Measurements from ENCODE around the gene NELL1.
"Not testable (repeated sequence)": the region's sequence is repeated elsewhere in the genome, so short reads cannot be mapped to it uniquely, and the experiment has no call there.

The NELL1 gene

GRCh38 chr11:21137803-21138202 is 468.4 kb downstream of the NELL1 start:
- no peak for ATAC-seq (ENCODE audit: low read depth)
- TF ChIP-seq, protein P1, sequence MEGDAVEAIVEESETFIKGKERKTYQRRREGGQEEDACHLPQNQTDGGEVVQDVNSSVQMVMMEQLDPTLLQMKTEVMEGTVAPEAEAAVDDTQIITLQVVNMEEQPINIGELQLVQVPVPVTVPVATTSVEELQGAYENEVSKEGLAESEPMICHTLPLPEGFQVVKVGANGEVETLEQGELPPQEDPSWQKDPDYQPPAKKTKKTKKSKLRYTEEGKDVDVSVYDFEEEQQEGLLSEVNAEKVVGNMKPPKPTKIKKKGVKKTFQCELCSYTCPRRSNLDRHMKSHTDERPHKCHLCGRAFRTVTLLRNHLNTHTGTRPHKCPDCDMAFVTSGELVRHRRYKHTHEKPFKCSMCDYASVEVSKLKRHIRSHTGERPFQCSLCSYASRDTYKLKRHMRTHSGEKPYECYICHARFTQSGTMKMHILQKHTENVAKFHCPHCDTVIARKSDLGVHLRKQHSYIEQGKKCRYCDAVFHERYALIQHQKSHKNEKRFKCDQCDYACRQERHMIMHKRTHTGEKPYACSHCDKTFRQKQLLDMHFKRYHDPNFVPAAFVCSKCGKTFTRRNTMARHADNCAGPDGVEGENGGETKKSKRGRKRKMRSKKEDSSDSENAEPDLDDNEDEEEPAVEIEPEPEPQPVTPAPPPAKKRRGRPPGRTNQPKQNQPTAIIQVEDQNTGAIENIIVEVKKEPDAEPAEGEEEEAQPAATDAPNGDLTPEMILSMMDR (IDR thresholded peaks at IDR 0.05; ENCODE audit: poor library complexity, severe bottlenecking), result no peak
- Histone ChIP-seq H3K27ac (ENCODE audit: poor library complexity, severe bottlenecking) (no peak overlapping the region), H3K4me3 (ENCODE audit: severe bottlenecking) (no peak overlapping the region), H3K4me1 (ENCODE audit: insufficient read depth, poor library complexity, severe bottlenecking) (no peaks in the 10 kb centered on the region), H3K36me3 (ENCODE audit: low read depth) (no peaks in the 10 kb centered on the region), H3K9me3 (ENCODE audit: severe bottlenecking) (no peaks in the 10 kb centered on the region), H3K27me3 (ENCODE audit: insufficient read depth, poor library complexity, severe bottlenecking) (no peaks in the 10 kb centered on the region)
- no peak for DNase-seq (ENCODE audit: low spot score)

DNA sequence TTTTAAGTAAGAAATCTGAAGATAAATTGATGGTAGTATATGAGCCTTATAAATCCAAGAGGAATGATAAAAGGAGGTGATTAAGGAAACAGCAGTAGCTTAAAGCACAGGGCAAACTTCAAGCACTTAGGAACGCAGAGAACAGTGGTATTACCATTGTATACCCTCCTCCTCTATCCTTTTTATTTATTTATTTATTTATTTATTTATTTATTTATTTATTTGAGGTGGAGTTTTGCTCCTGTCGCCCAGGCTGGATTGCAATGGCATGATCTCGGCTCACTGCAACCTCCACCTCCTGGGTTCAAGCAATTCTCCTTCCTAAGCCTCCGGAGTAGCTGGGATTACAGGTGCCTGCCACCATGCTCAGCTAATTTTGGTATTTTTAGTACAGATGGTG is 472.2 kb downstream of the NELL1 start:
- not testable (repeated sequence) for H3K36me3 ChIP-seq (ENCODE audit: low read depth); H3K4me1 ChIP-seq (ENCODE audit: insufficient read depth, poor library complexity, severe bottlenecking); H3K27ac ChIP-seq (ENCODE audit: poor library complexity, severe bottlenecking); H3K9me3 ChIP-seq (ENCODE audit: severe bottlenecking); ATAC-seq (ENCODE audit: low read depth); DNase-seq (ENCODE audit: low spot score); H3K27me3 ChIP-seq (ENCODE audit: insufficient read depth, poor library complexity, severe bottlenecking); H3K4me3 ChIP-seq (ENCODE audit: severe bottlenecking)

GRCh38 chr11:21142007-21142406 is 472.6 kb downstream of the NELL1 start:
- TF ChIP-seq, protein P1 (IDR thresholded peaks at IDR 0.05; ENCODE audit: poor library complexity, severe bottlenecking), result no peak
- Histone ChIP-seq H3K9me3 (ENCODE audit: severe bottlenecking) (no peaks in the 10 kb centered on the region), H3K27me3 (ENCODE audit: insufficient read depth, poor library complexity, severe bottlenecking) (no peaks in the 10 kb centered on the region), H3K4me3 (ENCODE audit: severe bottlenecking) (no peak overlapping the region), H3K4me1 (ENCODE audit: insufficient read depth, poor library complexity, severe bottlenecking) (no peaks in the 10 kb centered on the region), H3K36me3 (ENCODE audit: low read depth) (no peaks in the 10 kb centered on the region), H3K27ac (ENCODE audit: poor library complexity, severe bottlenecking) (no peak overlapping the region)
- DNase-seq (ENCODE audit: low spot score), result no peak
- no peak for ATAC-seq (ENCODE audit: low read depth)

DNA sequence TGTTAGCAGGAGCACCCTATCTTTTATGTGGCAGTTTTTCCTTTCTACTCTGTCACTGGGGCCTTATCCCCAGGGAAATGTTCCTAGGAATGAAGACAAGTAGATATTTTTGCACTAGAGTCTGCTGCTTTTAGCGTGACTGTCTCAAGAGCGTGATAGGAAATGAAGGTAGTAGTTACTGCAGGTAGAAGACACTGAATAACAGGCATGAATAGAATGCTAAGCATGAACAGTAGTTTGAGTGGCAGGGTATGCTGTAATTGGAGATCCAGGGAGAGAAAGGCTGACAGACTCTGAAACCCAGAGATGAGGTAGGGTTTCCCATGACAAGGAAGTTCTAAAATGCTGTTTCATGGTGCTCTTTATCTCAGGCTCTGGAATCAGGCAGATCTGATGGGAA is 475.1 kb downstream of the NELL1 start:
- DNase-seq (ENCODE audit: low spot score), result no peak
- Histone ChIP-seq H3K27me3 (ENCODE audit: insufficient read depth, poor library complexity, severe bottlenecking) (no peaks in the 10 kb centered on the region), H3K36me3 (ENCODE audit: low read depth) (no peaks in the 10 kb centered on the region), H3K27ac (ENCODE audit: poor library complexity, severe bottlenecking) (no peak overlapping the region), H3K4me1 (ENCODE audit: insufficient read depth, poor library complexity, severe bottlenecking) (no peaks in the 10 kb centered on the region), H3K4me3 (ENCODE audit: severe bottlenecking) (no peak overlapping the region), H3K9me3 (ENCODE audit: severe bottlenecking) (no peaks in the 10 kb centered on the region)
- no peak for ATAC-seq (ENCODE audit: low read depth)
- TF ChIP-seq, protein P1 (IDR thresholded peaks at IDR 0.05; ENCODE audit: poor library complexity, severe bottlenecking), result no peak

DNA sequence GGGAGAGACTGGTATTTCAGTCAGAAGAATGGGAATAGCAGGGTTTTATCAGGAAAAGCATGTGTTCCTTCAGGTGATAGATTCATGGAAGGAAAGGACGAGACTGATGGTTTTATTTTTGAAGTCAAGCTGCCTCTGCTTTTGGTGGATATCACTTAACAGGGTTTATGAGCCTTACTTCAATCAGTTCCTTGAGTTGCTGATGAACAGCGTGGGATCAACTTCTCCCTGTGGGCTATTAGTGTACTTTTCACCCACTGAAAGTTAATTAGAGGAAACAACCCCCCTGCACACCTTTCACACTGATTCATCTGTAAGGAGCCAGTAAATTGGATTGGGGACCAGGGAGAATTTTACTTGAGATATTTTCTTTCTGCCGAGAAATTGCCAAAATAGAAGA is 479.0 kb downstream of the NELL1 start:
- TF ChIP-seq, protein P1 (IDR thresholded peaks at IDR 0.05; ENCODE audit: poor library complexity, severe bottlenecking), result no peak
- no peaks in the 10 kb centered on the region for H3K9me3 ChIP-seq (ENCODE audit: severe bottlenecking)
- H3K27me3 ChIP-seq (ENCODE audit: insufficient read depth, poor library complexity, severe bottlenecking), result no peaks in the 10 kb centered on the region
- H3K27ac ChIP-seq (ENCODE audit: poor library complexity, severe bottlenecking), result no peak overlapping the region
- DNase-seq (ENCODE audit: low spot score) (no peak), ATAC-seq (ENCODE audit: low read depth) (no peak)
- H3K4me3 ChIP-seq (ENCODE audit: severe bottlenecking), result no peak overlapping the region
- H3K36me3 ChIP-seq (ENCODE audit: low read depth), result no peaks in the 10 kb centered on the region
- no peaks in the 10 kb centered on the region for H3K4me1 ChIP-seq (ENCODE audit: insufficient read depth, poor library complexity, severe bottlenecking)

Measured in RWPE2 (cell line).